ENCODE results near the gene BCL2L12.

BCL2L12 gene

DNA sequence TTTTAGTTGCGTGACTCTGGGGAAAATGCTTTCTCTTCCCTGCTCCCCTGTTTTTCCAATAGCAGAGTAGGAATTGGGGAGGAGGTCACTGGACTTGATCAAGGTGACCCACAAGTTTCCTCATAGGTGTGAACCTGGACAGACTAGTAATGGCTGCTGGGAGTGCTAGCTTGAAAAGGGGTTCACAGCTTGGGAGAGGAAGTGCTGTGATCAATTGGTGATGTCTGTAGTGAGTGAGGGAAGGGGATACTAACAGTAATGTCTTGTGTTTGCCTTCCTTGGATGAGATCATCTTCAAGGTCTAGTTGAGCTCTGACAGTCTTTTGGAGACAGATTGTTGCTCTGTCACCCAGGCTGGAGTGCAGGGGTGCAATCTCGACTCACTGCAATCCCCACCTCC is 1.7 kb downstream of the BCL2L12 start:
- no peak overlapping the region for H3K4me3 ChIP-seq (ENCODE audit: low read depth, low read length)
- no peak overlapping the region for H3K9ac ChIP-seq (ENCODE audit: low read depth, low read length)
- peaks cover 6% of the 10 kb centered on the region; the same call in 1 of the 2 replicates for H3K4me1 ChIP-seq (ENCODE audit: control insufficient read depth, insufficient read depth, low read length)
- no peaks in the 10 kb centered on the region for H3K9me3 ChIP-seq (ENCODE audit: control insufficient read depth, insufficient read depth, low read length)
- H3K36me3 ChIP-seq (ENCODE audit: control insufficient read depth, insufficient read depth, low read length) = peaks cover 42% of the 10 kb centered on the region
- H3K27me3 ChIP-seq (ENCODE audit: control insufficient read depth, insufficient read depth, low read length) = no peaks in the 10 kb centered on the region
- H3K27ac ChIP-seq (ENCODE audit: low read depth, low read length) = no peak overlapping the region

DNA sequence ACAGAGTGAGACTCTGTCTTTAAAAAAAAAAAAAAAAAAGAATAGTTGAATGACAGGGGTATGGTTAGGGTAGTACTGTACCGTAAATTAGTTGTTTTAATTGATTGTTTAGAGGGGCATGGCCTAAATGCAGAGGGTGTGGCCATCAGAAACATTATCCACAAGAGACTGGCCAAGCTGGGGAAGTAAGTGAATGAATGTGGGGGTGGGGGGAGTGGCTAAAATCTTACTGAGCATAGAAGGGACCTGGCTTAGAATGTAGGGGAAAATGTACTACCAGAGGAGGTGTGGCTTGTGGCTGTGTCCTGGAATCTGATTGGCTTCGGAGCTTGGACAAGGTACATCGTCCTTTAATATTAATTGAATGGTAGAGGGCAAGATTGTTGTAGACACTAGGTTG is 3.8 kb downstream of the BCL2L12 start:
- Histone ChIP-seq H3K27me3 (ENCODE audit: control insufficient read depth, insufficient read depth, low read length) (no peaks in the 10 kb centered on the region), H3K27ac (ENCODE audit: low read depth, low read length) (no peak overlapping the region), H3K9ac (ENCODE audit: low read depth, low read length) (no peak overlapping the region), H3K36me3 (ENCODE audit: control insufficient read depth, insufficient read depth, low read length) (peaks cover 40% of the 10 kb centered on the region), H3K4me3 (ENCODE audit: low read depth, low read length) (no peak overlapping the region), H3K9me3 (ENCODE audit: control insufficient read depth, insufficient read depth, low read length) (no peaks in the 10 kb centered on the region), H3K4me1 (ENCODE audit: control insufficient read depth, insufficient read depth, low read length) (peaks cover 6% of the 10 kb centered on the region; the same call in 1 of the 2 replicates)

DNA sequence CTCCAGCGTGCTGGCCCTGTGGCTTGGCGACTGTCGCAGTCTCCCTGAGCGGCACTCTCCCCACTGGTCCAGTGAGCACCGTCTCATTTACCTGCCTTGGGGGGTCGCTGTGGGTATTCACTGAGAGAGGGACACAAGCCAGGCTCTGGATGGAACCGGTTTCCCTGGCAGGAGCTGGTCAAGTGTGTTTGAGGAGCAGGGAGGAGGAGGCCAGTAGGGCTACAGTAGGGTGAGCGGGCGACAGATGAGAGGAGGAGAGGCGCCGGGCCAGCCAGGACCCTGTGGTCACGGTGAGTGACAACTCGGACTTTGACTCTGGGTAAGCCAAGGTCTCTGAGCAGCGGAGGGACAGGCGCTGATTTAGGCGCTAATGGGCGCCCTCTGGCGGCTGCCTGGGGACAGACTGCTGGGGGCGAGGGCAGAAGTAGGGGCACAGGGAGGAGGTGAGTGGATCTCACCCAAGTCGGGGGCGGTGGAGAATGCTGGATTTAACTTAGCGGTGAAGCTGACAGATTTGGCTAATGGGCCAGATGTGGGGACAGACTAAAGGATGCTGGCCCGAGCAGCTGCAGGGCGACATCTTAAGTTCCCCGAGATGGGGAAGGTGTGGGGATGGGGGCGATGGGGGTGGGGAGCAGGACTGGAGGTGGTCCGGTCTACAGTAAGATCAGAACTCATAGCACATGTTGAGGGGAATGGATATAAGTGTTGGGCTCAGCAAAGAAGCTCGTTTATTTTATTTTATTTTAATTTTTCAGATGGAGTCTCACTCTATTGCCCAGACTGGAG is 6.6 kb downstream of the BCL2L12 start:
- H3K36me3 ChIP-seq (ENCODE audit: control insufficient read depth, insufficient read depth, low read length) = peaks cover 36% of the 10 kb centered on the region
- H3K27ac ChIP-seq (ENCODE audit: low read depth, low read length) = peak overlapping the region; percentile 75
- peaks cover 6% of the 10 kb centered on the region; the same call in 1 of the 2 replicates for H3K4me1 ChIP-seq (ENCODE audit: control insufficient read depth, insufficient read depth, low read length)
- H3K4me3 ChIP-seq (ENCODE audit: low read depth, low read length) = peak overlapping the region; percentile 49
- peak overlapping the region; percentile 29; the same call in 1 of the 2 replicates for H3K9ac ChIP-seq (ENCODE audit: low read depth, low read length)
- no peaks in the 10 kb centered on the region for H3K27me3 ChIP-seq (ENCODE audit: control insufficient read depth, insufficient read depth, low read length)
- H3K9me3 ChIP-seq (ENCODE audit: control insufficient read depth, insufficient read depth, low read length) = no peaks in the 10 kb centered on the region

DNA sequence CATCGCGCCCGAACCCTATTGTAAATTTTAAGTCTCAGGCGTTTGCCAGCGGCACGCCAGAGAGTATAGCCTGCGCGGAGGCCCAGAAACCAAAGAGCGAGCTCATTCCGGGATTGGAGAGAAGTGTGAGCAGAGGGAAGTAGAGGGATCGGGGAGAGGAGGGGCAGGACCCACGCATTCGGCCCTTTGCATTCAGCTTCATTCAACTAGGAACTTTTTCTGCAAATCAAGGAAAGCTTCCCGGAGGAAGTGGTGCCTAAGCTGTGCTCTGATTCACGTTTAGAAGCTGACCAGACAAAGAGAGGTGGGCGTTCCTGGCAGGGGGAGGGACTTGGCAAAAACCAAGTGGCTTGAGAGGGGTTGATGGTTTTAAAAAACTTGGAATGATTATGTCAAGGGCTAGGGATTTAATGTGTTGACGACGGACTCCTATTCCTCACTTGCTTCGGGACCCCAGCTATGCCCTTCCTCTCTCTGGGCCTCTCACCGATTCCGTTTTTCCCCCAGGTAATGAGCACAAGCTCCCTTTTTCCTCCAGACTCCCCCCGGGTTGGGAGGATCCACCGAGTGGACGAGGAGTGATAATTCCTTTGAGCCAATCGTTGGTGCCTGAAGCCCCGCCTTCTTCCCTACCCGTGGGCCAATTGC is 10.5 kb downstream of the BCL2L12 start:
- H3K9ac ChIP-seq (ENCODE audit: low read depth, low read length) = peak overlapping the region; percentile 96
- peak overlapping the region; percentile 67 for H3K4me3 ChIP-seq (ENCODE audit: low read depth, low read length)
- peaks cover 19% of the 10 kb centered on the region for H3K4me1 ChIP-seq (ENCODE audit: control insufficient read depth, insufficient read depth, low read length)
- no peaks in the 10 kb centered on the region for H3K27me3 ChIP-seq (ENCODE audit: control insufficient read depth, insufficient read depth, low read length)
- H3K27ac ChIP-seq (ENCODE audit: low read depth, low read length) = peak overlapping the region; percentile 96
- H3K9me3 ChIP-seq (ENCODE audit: control insufficient read depth, insufficient read depth, low read length) = no peaks in the 10 kb centered on the region
- peaks cover 15% of the 10 kb centered on the region for H3K36me3 ChIP-seq (ENCODE audit: control insufficient read depth, insufficient read depth, low read length)

DNA sequence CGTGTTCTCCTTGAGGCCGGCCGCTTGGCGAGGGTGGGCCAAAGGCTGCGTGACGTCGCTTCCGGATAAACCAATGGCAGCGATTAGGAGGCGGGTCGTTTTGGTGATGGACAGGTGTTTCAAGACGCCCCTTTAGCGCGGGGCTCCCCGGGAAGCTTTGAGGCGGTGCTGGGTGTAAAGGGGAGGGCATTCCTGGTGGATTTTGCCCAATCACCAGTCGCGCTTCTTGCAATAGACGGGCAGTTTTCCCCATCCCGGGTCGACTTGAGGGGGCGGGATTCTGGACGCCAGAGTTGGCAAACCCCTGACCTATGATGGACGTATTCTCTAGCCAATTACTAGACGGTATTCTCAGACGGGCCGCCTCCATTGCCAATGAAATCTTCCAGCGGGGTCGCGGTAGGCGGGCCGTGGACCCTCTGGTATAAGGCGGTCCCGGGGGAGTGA is 11.1 kb downstream of the BCL2L12 start:
- Histone ChIP-seq H3K4me3 (ENCODE audit: low read depth, low read length) (peak overlapping the region; percentile 93), H3K9me3 (ENCODE audit: control insufficient read depth, insufficient read depth, low read length) (no peaks in the 10 kb centered on the region), H3K27me3 (ENCODE audit: control insufficient read depth, insufficient read depth, low read length) (no peaks in the 10 kb centered on the region), H3K36me3 (ENCODE audit: control insufficient read depth, insufficient read depth, low read length) (peaks cover 20% of the 10 kb centered on the region), H3K27ac (ENCODE audit: low read depth, low read length) (peak overlapping the region; percentile 98), H3K4me1 (ENCODE audit: control insufficient read depth, insufficient read depth, low read length) (peaks cover 18% of the 10 kb centered on the region), H3K9ac (ENCODE audit: low read depth, low read length) (peak overlapping the region; percentile 99)

DNA sequence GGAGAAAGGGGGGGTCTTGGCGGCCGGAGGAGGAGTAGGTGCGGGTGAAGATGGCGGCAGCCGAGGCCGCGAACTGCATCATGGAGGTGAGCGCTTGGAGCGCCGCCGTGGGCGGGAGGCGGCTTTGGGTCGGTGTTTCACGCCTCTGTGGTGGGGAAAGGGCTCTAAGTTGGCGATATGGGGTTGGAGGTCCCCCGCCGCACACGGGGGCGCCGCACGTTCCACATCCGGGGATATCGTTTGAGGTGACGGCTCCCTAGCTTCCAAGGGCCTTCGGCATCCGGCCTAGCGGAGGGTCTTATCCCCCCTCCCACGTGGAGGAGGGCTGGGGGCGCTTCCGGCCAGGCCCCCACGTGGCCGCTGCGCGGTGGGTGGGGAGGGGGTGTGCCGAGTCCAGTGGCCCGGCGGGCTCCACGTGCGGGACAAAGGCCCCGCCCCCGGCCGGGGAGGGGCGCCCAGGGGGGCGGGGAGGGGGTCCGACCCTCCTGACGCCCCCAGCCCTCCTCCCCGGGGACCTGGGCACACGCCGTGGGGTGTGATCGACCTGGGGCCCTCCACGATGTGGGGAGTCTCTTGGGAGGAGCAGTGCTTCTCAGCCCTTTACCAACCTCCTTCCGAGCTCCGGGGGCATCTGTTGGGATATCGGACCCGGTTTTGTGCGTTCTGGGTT is 11.6 kb downstream of the BCL2L12 start, which contains the start of gene PRMT1:
Gene PRMT1 (plus strand): TSS at position 41 of the 670 bp plus-strand sequence. CDS start 10 bp downstream, at position 51.
- peaks cover 13% of the 10 kb centered on the region for H3K4me1 ChIP-seq (ENCODE audit: control insufficient read depth, insufficient read depth, low read length)

DNA sequence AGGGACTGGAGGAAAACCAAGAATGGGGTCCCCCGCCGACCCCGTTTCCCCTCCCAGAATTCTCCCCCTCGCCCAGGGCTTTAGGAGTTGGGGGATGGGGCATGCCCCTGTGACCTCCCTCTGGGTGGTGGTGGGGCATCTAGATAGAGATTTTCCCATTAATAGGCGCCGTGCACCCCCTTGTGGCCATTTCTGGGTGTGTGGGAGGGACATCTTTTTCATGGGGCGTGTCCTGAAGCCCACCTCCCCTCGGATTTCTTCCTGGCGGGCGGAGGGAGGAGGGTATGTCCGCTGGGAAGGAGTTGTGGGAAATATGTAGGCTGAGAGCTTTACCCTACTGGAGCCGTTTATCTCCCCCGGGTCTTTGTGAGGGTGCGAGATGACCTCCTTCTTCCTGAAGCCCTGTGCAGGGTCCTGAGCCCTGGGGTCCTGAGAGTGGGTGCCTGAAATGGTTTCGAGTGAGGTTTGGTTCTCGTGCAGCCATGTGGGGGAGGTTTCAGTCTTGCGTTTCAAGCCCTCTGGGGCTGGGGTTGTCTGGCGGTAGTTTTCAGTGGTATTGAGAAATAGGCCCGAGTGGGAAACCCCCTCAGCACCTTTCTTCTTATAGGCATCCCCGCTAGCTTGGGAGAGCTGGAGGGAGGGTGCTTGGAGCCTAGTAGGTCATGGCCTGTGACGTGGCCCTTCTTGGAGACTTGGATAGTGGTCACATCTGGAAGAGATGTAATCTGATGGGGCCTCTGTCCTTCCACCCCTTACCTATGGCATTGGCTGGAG is 12.4 kb downstream of the BCL2L12 start:
- no peaks in the 10 kb centered on the region for H3K9me3 ChIP-seq (ENCODE audit: control insufficient read depth, insufficient read depth, low read length)
- peak overlapping the region; percentile 93 for H3K4me3 ChIP-seq (ENCODE audit: low read depth, low read length)
- peak overlapping the region; percentile 90 for H3K9ac ChIP-seq (ENCODE audit: low read depth, low read length)
- no peaks in the 10 kb centered on the region for H3K27me3 ChIP-seq (ENCODE audit: control insufficient read depth, insufficient read depth, low read length)
- peaks cover 13% of the 10 kb centered on the region for H3K4me1 ChIP-seq (ENCODE audit: control insufficient read depth, insufficient read depth, low read length)
- peaks cover 33% of the 10 kb centered on the region for H3K36me3 ChIP-seq (ENCODE audit: control insufficient read depth, insufficient read depth, low read length)
- peak overlapping the region; percentile 98 for H3K27ac ChIP-seq (ENCODE audit: low read depth, low read length)

More for the DNA sequence above, 11.6 kb downstream of the BCL2L12 start, which contains the start of gene PRMT1:
- Histone ChIP-seq H3K4me3 (ENCODE audit: low read depth, low read length) (peak within 1 kb of the TSS; percentile 93), H3K36me3 (ENCODE audit: control insufficient read depth, insufficient read depth, low read length) (peaks cover 26% of the 10 kb centered on the region), H3K27ac (ENCODE audit: low read depth, low read length) (peak within 1 kb of the TSS; percentile 98), H3K9ac (ENCODE audit: low read depth, low read length) (peak within 1 kb of the TSS; percentile 99), H3K9me3 (ENCODE audit: control insufficient read depth, insufficient read depth, low read length) (no peaks in the 10 kb centered on the region), H3K27me3 (ENCODE audit: control insufficient read depth, insufficient read depth, low read length) (no peaks in the 10 kb centered on the region)

DNA sequence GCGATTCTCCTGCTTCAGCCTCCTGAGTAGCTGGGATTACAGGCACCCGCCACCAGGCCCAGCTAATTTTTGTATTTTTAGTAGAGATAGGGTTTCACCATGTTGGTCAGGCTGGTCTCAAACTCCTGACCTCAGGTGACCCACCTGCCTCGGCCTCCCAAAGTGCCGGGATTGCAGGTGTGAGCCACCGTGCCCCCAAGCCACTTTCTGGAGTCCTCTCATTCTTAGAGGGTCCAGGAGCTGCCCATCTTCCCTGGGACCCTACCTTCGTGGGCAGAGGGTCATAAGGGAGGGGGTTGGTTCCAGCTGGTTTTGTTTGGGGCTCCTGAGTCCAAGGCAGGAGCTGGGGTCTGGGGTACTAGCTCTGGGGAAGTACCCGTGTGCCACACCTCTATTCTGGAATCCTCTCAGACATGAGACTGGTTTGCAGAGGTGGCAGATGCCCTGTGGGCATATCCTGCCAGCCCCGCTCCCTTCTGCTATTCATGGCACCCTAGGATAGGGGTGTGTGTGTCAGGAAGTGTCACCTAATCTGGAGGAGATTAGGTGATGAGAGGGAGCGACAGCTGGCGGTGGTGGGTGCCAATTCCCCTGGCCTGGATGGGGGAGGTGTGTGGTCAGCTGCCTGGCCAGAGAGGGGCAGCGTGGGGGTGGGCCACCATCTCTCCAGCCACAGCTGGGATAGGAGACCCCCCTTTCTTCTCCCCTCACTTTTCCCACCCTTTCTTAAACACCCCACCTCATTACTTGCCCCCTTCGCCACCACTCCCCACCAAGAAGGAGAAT is 13.4 kb downstream of the BCL2L12 start:
- no peak overlapping the region for H3K9ac ChIP-seq (ENCODE audit: low read depth, low read length)
- H3K27me3 ChIP-seq (ENCODE audit: control insufficient read depth, insufficient read depth, low read length) = no peaks in the 10 kb centered on the region
- peaks cover 13% of the 10 kb centered on the region for H3K4me1 ChIP-seq (ENCODE audit: control insufficient read depth, insufficient read depth, low read length)
- peaks cover 38% of the 10 kb centered on the region for H3K36me3 ChIP-seq (ENCODE audit: control insufficient read depth, insufficient read depth, low read length)
- H3K9me3 ChIP-seq (ENCODE audit: control insufficient read depth, insufficient read depth, low read length) = no peaks in the 10 kb centered on the region
- H3K4me3 ChIP-seq (ENCODE audit: low read depth, low read length) = no peak overlapping the region
- H3K27ac ChIP-seq (ENCODE audit: low read depth, low read length) = peak overlapping the region; percentile 70

DNA sequence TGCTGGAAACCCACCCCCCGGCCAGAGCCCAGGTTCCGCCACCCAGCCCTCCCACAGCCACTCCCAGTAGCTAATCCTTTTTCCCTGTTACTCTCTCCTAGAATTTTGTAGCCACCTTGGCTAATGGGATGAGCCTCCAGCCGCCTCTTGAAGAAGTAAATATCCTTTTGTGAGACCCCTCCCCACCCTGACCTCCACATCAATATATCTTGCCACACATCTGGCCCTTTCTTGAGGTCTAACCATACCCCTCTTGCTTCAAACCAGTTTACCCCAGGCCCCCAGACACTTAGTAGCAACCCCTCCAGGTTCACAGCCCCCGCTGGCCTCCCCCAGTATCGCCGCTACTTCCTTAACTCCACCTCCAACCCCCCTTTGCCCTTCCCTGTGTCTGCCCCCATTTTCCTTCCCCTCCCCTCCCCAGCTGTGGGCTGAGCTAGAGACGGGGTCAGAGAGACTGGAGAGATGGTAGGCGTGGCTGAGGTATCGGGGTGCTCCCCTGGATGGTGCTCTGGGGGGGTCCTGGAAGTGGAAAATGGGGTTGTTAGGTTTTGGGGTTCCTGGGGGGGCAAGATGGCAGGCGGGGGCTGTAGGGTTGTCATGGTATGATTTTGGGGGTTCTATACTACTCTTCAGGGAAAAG is 14.2 kb downstream of the BCL2L12 start:
- no peaks in the 10 kb centered on the region for H3K9me3 ChIP-seq (ENCODE audit: control insufficient read depth, insufficient read depth, low read length)
- peaks cover 13% of the 10 kb centered on the region for H3K4me1 ChIP-seq (ENCODE audit: control insufficient read depth, insufficient read depth, low read length)
- peaks cover 45% of the 10 kb centered on the region for H3K36me3 ChIP-seq (ENCODE audit: control insufficient read depth, insufficient read depth, low read length)
- H3K4me3 ChIP-seq (ENCODE audit: low read depth, low read length) = peak overlapping the region; percentile 45
- no peak overlapping the region for H3K9ac ChIP-seq (ENCODE audit: low read depth, low read length)
- H3K27ac ChIP-seq (ENCODE audit: low read depth, low read length) = peak overlapping the region; percentile 70
- H3K27me3 ChIP-seq (ENCODE audit: control insufficient read depth, insufficient read depth, low read length) = no peaks in the 10 kb centered on the region

Measured in HUES48 (cell line).